Measurements from ENCODE around the gene HOXB6.

- no peak for TF ChIP-seq BHLHE40 (IDR thresholded peaks at IDR 0.05; ENCODE audit: low read depth, low read length)
- TF ChIP-seq RFX5 (IDR thresholded peaks at IDR 0.05), result no peak
- no peak for TF ChIP-seq CTCF (IDR thresholded peaks at IDR 0.05)
- no peak for TF ChIP-seq MAX (IDR thresholded peaks at IDR 0.05)
- no peak for TF ChIP-seq ESRRA (IDR thresholded peaks at IDR 0.05; ENCODE audit: borderline replicate concordance, low read length)
- TF ChIP-seq POLR2A (IDR thresholded peaks at IDR 0.05; ENCODE audit: low read length), result no peak
- TF ChIP-seq GATA3 (IDR thresholded peaks at IDR 0.05; ENCODE audit: borderline replicate concordance), result no peak
- TF ChIP-seq CEBPB (IDR thresholded peaks at IDR 0.05), result no peak
- no peak for TF ChIP-seq EP300 (IDR thresholded peaks at IDR 0.05)
- no peak for TF ChIP-seq MAZ (IDR thresholded peaks at IDR 0.05; ENCODE audit: borderline replicate concordance, low read depth, low read length)
- TF ChIP-seq FOSL2 (IDR thresholded peaks at IDR 0.05), result no peak
- TF ChIP-seq FOSL2 (CRISPR knock-in tag; IDR thresholded peaks at IDR 0.05), result no peak
These were observed 39.4 kb upstream of the HOXB6 start for GRCh38 chr17:48644159-48644558.

Data from A549 (cell line).